HepG2 (cell line): ENCODE measurements around the gene SPAG6. TPM values are rescaled to one million over a fixed set of nuclear protein-coding genes. Genes with fewer than 3 reads are reported as not detected.

Source experiments
- ETV5 ChIP-seq: IDR thresholded peaks from 2 replicates; pipeline ENCODE4 v1.6.1; 2018; ENCODE audit warnings: missing biosample characterization, missing genetic modification reagents, inconsistent platforms, borderline replicate concordance
- IRF2 ChIP-seq: IDR thresholded peaks from 2 replicates; pipeline ENCODE4 v1.6.1; 2018; ENCODE audit warnings: missing genetic modification reagents, missing compliant biosample characterization
- MAZ ChIP-seq, 2 experiments: sonication (generic) in 1 of 2; formaldehyde crosslinking in 1 of 2; IDR thresholded peaks; 2 replicates each; pipeline versions ENCODE4 v1.5.0 to v1.6.1; 2012 to 2020; ENCODE audit warnings: low read depth in 2 of 2, mild to moderate bottlenecking in 2 of 2, borderline replicate concordance in 1 of 2, improper control_type of control experiment in 1 of 2, low read length in 1 of 2, missing genetic modification reagents in 1 of 2, moderate library complexity in 1 of 2
- NFKB2 ChIP-seq: sonication (generic); formaldehyde crosslinking; IDR thresholded peaks from 2 replicates; pipeline ENCODE4 v1.4.0; 2020; ENCODE audit warnings: missing genetic modification reagents, borderline replicate concordance
- PCBP1 ChIP-seq: fragments of 200-400 bp; formaldehyde crosslinking; IDR thresholded peaks from 2 replicates; pipeline ENCODE4 v1.6.1; 2017; ENCODE audit warnings: mild to moderate bottlenecking, low read depth, low read length, borderline replicate concordance
- PHF21A ChIP-seq: sonication (generic); formaldehyde crosslinking; IDR thresholded peaks from 2 replicates; pipeline ENCODE4 v1.5.0; 2020; ENCODE audit warnings: mild to moderate bottlenecking, missing genetic modification reagents
- RBFOX2 ChIP-seq: fragments of 200-400 bp; formaldehyde crosslinking; IDR thresholded peaks from 2 replicates; pipeline ENCODE4 v1.6.1; 2017; ENCODE audit warnings: low read depth, mild to moderate bottlenecking, low read length
- RFXANK ChIP-seq: IDR thresholded peaks from 2 replicates; pipeline ENCODE4 v1.6.1; 2016
- SOX6 ChIP-seq, 2 experiments: fragments of 450-650 bp in 1 of 2; sonication (generic) in 1 of 2; formaldehyde crosslinking in 1 of 2; IDR thresholded peaks; 2 replicates each; pipeline versions ENCODE4 v1.4.0 to v1.6.1; 2017 to 2020; ENCODE audit warnings: antibody characterized with exemption in 1 of 2, mild to moderate bottlenecking in 1 of 2, missing genetic modification reagents in 1 of 2
- TOE1 ChIP-seq: sonication (generic); formaldehyde crosslinking; IDR thresholded peaks from 2 replicates; pipeline ENCODE4 v1.4.0; 2020; ENCODE audit warnings: mild to moderate bottlenecking, missing genetic modification reagents
- ZBTB2 ChIP-seq: sonication (generic); formaldehyde crosslinking; IDR thresholded peaks from 2 replicates; pipeline ENCODE4 v1.8.0; 2022; ENCODE audit warnings: low read depth, missing genetic modification reagents
- ZBTB43 ChIP-seq: sonication (generic); formaldehyde crosslinking; conservative IDR thresholded peaks from 2 replicates; pipeline ENCODE4 v1.4.0; 2020; ENCODE audit warnings: missing genetic modification reagents
- ZNF101 ChIP-seq: sonication (generic); formaldehyde crosslinking; IDR thresholded peaks from 2 replicates; pipeline ENCODE4 v1.4.0; 2020; ENCODE audit warnings: mild to moderate bottlenecking, low read depth, missing genetic modification reagents, borderline replicate concordance
- ZNF44 ChIP-seq: sonication (generic); formaldehyde crosslinking; IDR thresholded peaks from 2 replicates; pipeline ENCODE4 v1.5.1; 2020; ENCODE audit warnings: mild to moderate bottlenecking, missing genetic modification reagents
- ZNF484 ChIP-seq: sonication (generic); formaldehyde crosslinking; IDR thresholded peaks from 2 replicates; pipeline ENCODE4 v1.5.1; 2020; ENCODE audit warnings: mild to moderate bottlenecking, low read depth, missing genetic modification reagents, borderline replicate concordance
- ZNF550 ChIP-seq: sonication (generic); formaldehyde crosslinking; IDR thresholded peaks from 2 replicates; pipeline ENCODE4 v1.4.0; 2020; ENCODE audit warnings: mild to moderate bottlenecking, missing genetic modification reagents, borderline replicate concordance
- ZNF710 ChIP-seq: sonication (generic); formaldehyde crosslinking; IDR thresholded peaks from 2 replicates; pipeline ENCODE4 v1.5.0; 2020; ENCODE audit warnings: mild to moderate bottlenecking, missing genetic modification reagents, borderline replicate concordance
- ZNF777 ChIP-seq: sonication (generic); formaldehyde crosslinking; IDR thresholded peaks from 2 replicates; pipeline ENCODE4 v1.4.0; 2020; ENCODE audit warnings: missing genetic modification reagents
- ZSCAN29 ChIP-seq: sonication (generic); formaldehyde crosslinking; conservative IDR thresholded peaks from 2 replicates; pipeline ENCODE4 v1.4.0; 2020; ENCODE audit warnings: mild to moderate bottlenecking, missing genetic modification reagents
- ZXDC ChIP-seq: sonication (generic); formaldehyde crosslinking; IDR thresholded peaks from 2 replicates; pipeline ENCODE4 v1.5.0; 2020; ENCODE audit warnings: mild to moderate bottlenecking, missing genetic modification reagents
- polyA plus RNA-seq, 8 experiments: library from polyadenylated mRNA; depleted of rRNA in 3 of 8; stranded (reverse) in 7 of 8; unstranded in 1 of 8; fragments of >200 nt; fragmentation: Illumina TruSeq in 4 of 8; extraction: Trizol in 4 of 8; gene quantifications; 2 replicates each; pipeline versions ENCODE4 v1.2.1 to v1.2.3, GENCODE V29; 2011 to 2016; ENCODE audit warnings: low read depth in 4 of 8, missing spikeins in 1 of 8, mixed read lengths in 1 of 8; ENCODE audit not compliant: insufficient read depth in 1 of 8
- total RNA-seq, 5 experiments: library from RNA; depleted of rRNA; stranded (reverse); fragments of >200 nt; fragmentation: Illumina TruSeq; extraction: Trizol; gene quantifications; 2 replicates each; pipeline ENCODE4 v1.2.3, GENCODE V29; 2016; ENCODE audit warnings: low read depth in 1 of 5

Gene SPAG6
- total and polyA plus RNA-seq, 2 of the 13 experiments (the other 11 are each of a cell fraction or from before 2014, with no cell fraction given), result not detected

- TF ChIP-seq ZNF710 (no peak), RFXANK (CRISPR knock-in tag) (no peak), ZXDC (CRISPR knock-in tag) (no peak), ETV5 (CRISPR knock-in tag) (peak; percentile 84), IRF2 (peak; percentile 40; the same call in 1 of the 2 replicates), ZNF550 (CRISPR knock-in tag) (0 out of 2 replicates have a peak, but pooled peaks have one; percentile 38), ZNF44 (CRISPR knock-in tag) (no peak), ZNF484 (no peak), NFKB2 (CRISPR knock-in tag) (peak; percentile 40; the same call in 1 of the 2 replicates), ZBTB43 (CRISPR knock-in tag) (no peak), ZNF777 (CRISPR knock-in tag) (0 out of 2 replicates have a peak, but pooled peaks have one; percentile 37), ZBTB2 (CRISPR knock-in tag) (0 out of 2 replicates have a peak, but pooled peaks have one; percentile 32), SOX6 (IDR thresholded peaks at IDR 0.05) (no peak), SOX6 (CRISPR knock-in tag; IDR thresholded peaks at IDR 0.05) (no peak), TOE1 (CRISPR knock-in tag) (no peak), ZSCAN29 (CRISPR knock-in tag) (peak; percentile 61; the same call in 1 of the 2 replicates), PHF21A (CRISPR knock-in tag) (no peak), RBFOX2 (peak; percentile 61; the same call in 1 of the 2 replicates), ZNF101 (CRISPR knock-in tag) (no peak), PCBP1 (no peak), MAZ (IDR thresholded peaks at IDR 0.05; ENCODE audit: borderline replicate concordance, low read depth, low read length) (no peak), MAZ (CRISPR knock-in tag; IDR thresholded peaks at IDR 0.05; ENCODE audit: low read depth) (0 out of 2 replicates have a peak, but pooled peaks have one; percentile 38)
Measured at GRCh38 chr10:22325272-22326144, 19.8 kb upstream of the SPAG6 start (continued).
